HepG2 (cell line): ENCODE measurements around the gene METTL1. TPM values are rescaled to one million over a fixed set of nuclear protein-coding genes. Genes with fewer than 3 reads are reported as not detected.

Source experiments
- ARNT ChIP-seq: fragments of 450-650 bp; IDR thresholded peaks from 2 replicates; pipeline ENCODE4 v1.6.1; 2017
- EEA1 ChIP-seq: sonication (generic); formaldehyde crosslinking; IDR thresholded peaks from 2 replicates; pipeline ENCODE4 v1.5.1; 2020; ENCODE audit warnings: mild to moderate bottlenecking, missing genetic modification reagents, borderline replicate concordance
- EHMT2 ChIP-seq: fragments of 200-600 bp; sonication (generic); IDR thresholded peaks from 2 replicates; pipeline ENCODE4 v1.7.0; 2017; ENCODE audit warnings: antibody characterized with exemption, low read depth, low read length, borderline replicate concordance
- ESRRA ChIP-seq: sonication (generic); formaldehyde crosslinking; IDR thresholded peaks from 2 replicates; pipeline ENCODE4 v1.5.1; 2020; ENCODE audit warnings: mild to moderate bottlenecking, low read depth, missing genetic modification reagents
- FOSL2 ChIP-seq: sonication (generic); formaldehyde crosslinking; IDR thresholded peaks from 2 replicates; pipeline ENCODE4 v1.4.0; 2020; ENCODE audit warnings: missing genetic modification reagents
- GATAD1 ChIP-seq: IDR thresholded peaks from 2 replicates; pipeline ENCODE4 v1.6.1; 2016; ENCODE audit warnings: missing genetic modification reagents, missing compliant biosample characterization
- IRX3 ChIP-seq: sonication (generic); formaldehyde crosslinking; IDR thresholded peaks from 2 replicates; pipeline ENCODE4 v1.8.1; 2023; ENCODE audit warnings: mild to moderate bottlenecking, low read depth, missing genetic modification reagents, borderline replicate concordance
- MZF1 ChIP-seq: sonication (generic); formaldehyde crosslinking; IDR thresholded peaks from 2 replicates; pipeline ENCODE4 v1.8.1; 2023; ENCODE audit warnings: mild to moderate bottlenecking, missing genetic modification reagents, borderline replicate concordance
- POLR2A ChIP-seq, 2 experiments: IDR thresholded peaks; 2 replicates each; pipeline ENCODE4 v1.6.1; 2011; ENCODE audit warnings: low read depth in 2 of 2, low read length in 2 of 2, mild to moderate bottlenecking in 1 of 2, moderate library complexity in 1 of 2; ENCODE audit not compliant: insufficient read depth in 1 of 2
- RAD21 ChIP-seq: fragments of 450-650 bp; formaldehyde crosslinking; IDR thresholded peaks from 2 replicates; pipeline ENCODE4 v1.5.0; 2020; ENCODE audit warnings: mild to moderate bottlenecking
- RORA ChIP-seq: sonication (generic); formaldehyde crosslinking; IDR thresholded peaks from 2 replicates; pipeline ENCODE4 v1.5.0; 2020; ENCODE audit warnings: mild to moderate bottlenecking, missing genetic modification reagents, moderate library complexity
- SNAI1 ChIP-seq: sonication (generic); formaldehyde crosslinking; IDR thresholded peaks from 2 replicates; pipeline ENCODE4 v1.5.0; 2020; ENCODE audit warnings: mild to moderate bottlenecking, missing genetic modification reagents, borderline replicate concordance
- TEF ChIP-seq: sonication (generic); formaldehyde crosslinking; IDR thresholded peaks from 2 replicates; pipeline ENCODE4 v1.5.0; 2020; ENCODE audit warnings: missing genetic modification reagents
- TFDP2 ChIP-seq: sonication (generic); formaldehyde crosslinking; IDR thresholded peaks from 2 replicates; pipeline ENCODE4 v1.4.0; 2020; ENCODE audit warnings: missing genetic modification reagents
- THAP7 ChIP-seq: sonication (generic); formaldehyde crosslinking; IDR thresholded peaks from 2 replicates; pipeline ENCODE4 v1.8.1; 2023; ENCODE audit warnings: mild to moderate bottlenecking, missing genetic modification reagents
- TIGD3 ChIP-seq: sonication (generic); formaldehyde crosslinking; IDR thresholded peaks from 2 replicates; pipeline ENCODE4 v1.5.1; 2020; ENCODE audit warnings: mild to moderate bottlenecking, missing genetic modification reagents, borderline replicate concordance
- ZNF160 ChIP-seq: sonication (generic); formaldehyde crosslinking; IDR thresholded peaks from 2 replicates; pipeline ENCODE4 v1.8.0; 2022; ENCODE audit warnings: mild to moderate bottlenecking, inconsistent platforms, missing genetic modification reagents
- ZNF441 ChIP-seq: sonication (generic); formaldehyde crosslinking; IDR thresholded peaks from 2 replicates; pipeline ENCODE4 v1.7.0; 2021; ENCODE audit warnings: missing genetic modification reagents, borderline replicate concordance
- ZNF709 ChIP-seq: sonication (generic); formaldehyde crosslinking; IDR thresholded peaks from 2 replicates; pipeline ENCODE4 v1.5.0; 2020; ENCODE audit warnings: mild to moderate bottlenecking, missing genetic modification reagents
- ZNF777 ChIP-seq: sonication (generic); formaldehyde crosslinking; IDR thresholded peaks from 2 replicates; pipeline ENCODE4 v1.4.0; 2020; ENCODE audit warnings: missing genetic modification reagents
- ZNF800 ChIP-seq: sonication (generic); formaldehyde crosslinking; IDR thresholded peaks from 2 replicates; pipeline ENCODE4 v1.4.0; 2020; ENCODE audit warnings: missing genetic modification reagents
- ZNF883 ChIP-seq: sonication (generic); formaldehyde crosslinking; IDR thresholded peaks from 2 replicates; pipeline ENCODE4 v1.5.1; 2020; ENCODE audit warnings: mild to moderate bottlenecking, missing genetic modification reagents; ENCODE audit errors: not compliant biosample characterization
- polyA plus RNA-seq, 8 experiments: library from polyadenylated mRNA; depleted of rRNA in 3 of 8; stranded (reverse) in 7 of 8; unstranded in 1 of 8; fragments of >200 nt; fragmentation: Illumina TruSeq in 4 of 8; extraction: Trizol in 4 of 8; gene quantifications; 2 replicates each; pipeline versions ENCODE4 v1.2.1 to v1.2.3, GENCODE V29; 2011 to 2016; ENCODE audit warnings: low read depth in 4 of 8, missing spikeins in 1 of 8, mixed read lengths in 1 of 8; ENCODE audit not compliant: insufficient read depth in 1 of 8
- total RNA-seq, 5 experiments: library from RNA; depleted of rRNA; stranded (reverse); fragments of >200 nt; fragmentation: Illumina TruSeq; extraction: Trizol; gene quantifications; 2 replicates each; pipeline ENCODE4 v1.2.3, GENCODE V29; 2016; ENCODE audit warnings: low read depth in 1 of 5

The METTL1 gene
- total and polyA plus RNA-seq, 2 of the 13 experiments (the other 11 are each of a cell fraction or from before 2014, with no cell fraction given) = 34.7 to 36.9 TPM

- TF ChIP-seq MZF1 (CRISPR knock-in tag) = 0 out of 2 replicates have a peak, but pooled peaks have one; percentile 91
- no peak for TF ChIP-seq EHMT2
- TF ChIP-seq ZNF777 (CRISPR knock-in tag) = peak; percentile 90
- 0 out of 4 replicates have a peak, but pooled peaks of 1 of the 2 experiments have one; percentile 6 for TF ChIP-seq POLR2A (IDR thresholded peaks at IDR 0.05; ENCODE audit: insufficient read depth in 1 of 2, low read depth in 2 of 2, low read length in 2 of 2)
- TF ChIP-seq RAD21 (CRISPR knock-in tag) = 0 out of 2 replicates have a peak, but pooled peaks have one; percentile 18
- no peak for TF ChIP-seq THAP7 (CRISPR knock-in tag)
- TF ChIP-seq ZNF709 = 0 out of 2 replicates have a peak, but pooled peaks have one; percentile 8
- TF ChIP-seq GATAD1 (CRISPR knock-in tag) = no peak
- peak; percentile 63 for TF ChIP-seq ZNF883 (CRISPR knock-in tag)
- peak; percentile 54; the same call in 1 of the 2 replicates for TF ChIP-seq ZNF160 (CRISPR knock-in tag)
- TF ChIP-seq TIGD3 = no peak
- peak; percentile 33; the same call in 1 of the 2 replicates for TF ChIP-seq EEA1 (CRISPR knock-in tag)
- peak; percentile 25; the same call in 1 of the 2 replicates for TF ChIP-seq ZNF800
- TF ChIP-seq TEF (CRISPR knock-in tag) = no peak
- TF ChIP-seq ZNF441 (CRISPR knock-in tag) = peak; percentile 49
- TF ChIP-seq FOSL2 (CRISPR knock-in tag) = 0 out of 2 replicates have a peak, but pooled peaks have one; percentile 2
- no peak for TF ChIP-seq IRX3
- peak; percentile 32; the same call in 1 of the 2 replicates for TF ChIP-seq TFDP2 (CRISPR knock-in tag)
- 0 out of 2 replicates have a peak, but pooled peaks have one; percentile 12 for TF ChIP-seq ESRRA (CRISPR knock-in tag)
- 0 out of 2 replicates have a peak, but pooled peaks have one; percentile 13 for TF ChIP-seq RORA (CRISPR knock-in tag)
- TF ChIP-seq ARNT = no peak
- TF ChIP-seq SNAI1 = peak; percentile 61; the same call in 1 of the 2 replicates
Measured at GRCh38 chr12:57772429-57773322, 771 bp upstream of the METTL1 start, which contains the start of gene EEF1AKMT3 (continued).
